ENCODE results near the gene ARHGEF2. TPM values are rescaled to one million over a fixed set of nuclear protein-coding genes. Genes with fewer than 3 reads are reported as not detected.

The ARHGEF2 gene
- total RNA-seq, 1 donor from 2014 or later, result 111 TPM

DNA sequence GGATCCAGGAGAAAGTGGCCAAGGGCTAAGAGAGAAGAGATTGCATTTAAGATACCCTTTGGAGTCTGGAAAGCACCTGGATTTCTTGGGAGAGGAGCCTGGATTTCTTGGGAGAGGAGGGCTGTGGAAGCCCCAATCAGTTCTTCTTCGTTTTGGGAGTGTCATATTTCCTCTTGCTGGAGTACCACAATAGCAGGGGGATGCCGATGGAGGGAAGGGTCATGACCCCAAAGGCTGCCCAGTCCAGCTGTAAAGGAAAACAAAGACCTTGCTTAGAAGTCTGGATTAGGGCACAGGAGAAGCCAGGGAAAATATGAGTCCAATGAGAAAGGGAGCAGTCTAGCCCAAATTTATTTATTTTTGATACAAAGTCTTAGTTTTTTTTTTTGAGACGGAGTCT lies 31.1 kb upstream of the ARHGEF2 start:
- H3K36me3 Mint-ChIP-seq, result peaks cover 37% of the 10 kb centered on the region
- no peaks in the 10 kb centered on the region for H3K27me3 Mint-ChIP-seq (ENCODE audit: low read depth)
- TF ChIP-seq, protein P1, sequence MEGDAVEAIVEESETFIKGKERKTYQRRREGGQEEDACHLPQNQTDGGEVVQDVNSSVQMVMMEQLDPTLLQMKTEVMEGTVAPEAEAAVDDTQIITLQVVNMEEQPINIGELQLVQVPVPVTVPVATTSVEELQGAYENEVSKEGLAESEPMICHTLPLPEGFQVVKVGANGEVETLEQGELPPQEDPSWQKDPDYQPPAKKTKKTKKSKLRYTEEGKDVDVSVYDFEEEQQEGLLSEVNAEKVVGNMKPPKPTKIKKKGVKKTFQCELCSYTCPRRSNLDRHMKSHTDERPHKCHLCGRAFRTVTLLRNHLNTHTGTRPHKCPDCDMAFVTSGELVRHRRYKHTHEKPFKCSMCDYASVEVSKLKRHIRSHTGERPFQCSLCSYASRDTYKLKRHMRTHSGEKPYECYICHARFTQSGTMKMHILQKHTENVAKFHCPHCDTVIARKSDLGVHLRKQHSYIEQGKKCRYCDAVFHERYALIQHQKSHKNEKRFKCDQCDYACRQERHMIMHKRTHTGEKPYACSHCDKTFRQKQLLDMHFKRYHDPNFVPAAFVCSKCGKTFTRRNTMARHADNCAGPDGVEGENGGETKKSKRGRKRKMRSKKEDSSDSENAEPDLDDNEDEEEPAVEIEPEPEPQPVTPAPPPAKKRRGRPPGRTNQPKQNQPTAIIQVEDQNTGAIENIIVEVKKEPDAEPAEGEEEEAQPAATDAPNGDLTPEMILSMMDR (IDR thresholded peaks at IDR 0.05; ENCODE audit: unreplicated experiment), result no peak
- H3K9me3 Mint-ChIP-seq, result no peaks in the 10 kb centered on the region
- H3K4me3 Mint-ChIP-seq, result no peak overlapping the region
- no peak for DNase-seq (ENCODE audit: low spot score in 2 of 2, unreplicated experiment in 2 of 2)
- peak overlapping the region; percentile 96 for H3K27ac Mint-ChIP-seq
- peaks cover 31% of the 10 kb centered on the region for H3K4me1 Mint-ChIP-seq

DNA sequence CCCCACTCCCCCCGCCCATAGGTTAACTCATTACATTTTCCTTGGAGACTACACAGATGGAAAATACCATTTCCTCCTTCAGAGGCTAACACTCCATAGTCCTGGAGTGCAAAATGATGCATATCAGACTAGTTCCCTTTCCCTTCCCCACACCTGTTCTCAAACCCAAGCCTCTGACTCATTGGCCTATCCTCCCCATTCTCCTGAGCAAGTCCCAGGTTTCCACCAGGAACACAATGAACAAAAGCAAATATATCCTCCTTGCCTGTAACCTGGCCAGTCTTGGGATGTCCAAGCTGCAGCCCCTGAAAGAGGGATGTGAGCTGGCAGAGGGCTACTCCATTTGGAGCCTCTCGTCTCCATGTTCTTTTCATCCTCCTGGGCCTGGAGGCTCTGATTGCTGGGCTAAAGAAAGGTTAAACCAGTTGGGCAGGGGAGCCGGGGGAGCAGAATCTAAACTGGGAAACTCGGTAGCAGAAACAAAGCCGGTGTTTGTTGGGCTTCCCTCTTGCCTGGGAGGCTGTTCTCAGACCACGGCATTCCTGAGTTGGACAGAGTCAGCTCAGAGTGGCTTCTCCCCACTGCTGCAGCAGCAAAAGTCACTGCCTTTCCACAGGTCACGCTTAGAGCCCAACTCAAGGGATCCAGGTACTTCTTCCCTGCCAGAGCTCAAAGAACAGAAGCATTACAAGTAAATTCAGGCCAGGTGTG lies 28.5 kb upstream of the ARHGEF2 start:
- Mint-ChIP-seq H3K36me3 (peaks cover 26% of the 10 kb centered on the region), H3K4me1 (peaks cover 31% of the 10 kb centered on the region), H3K27ac (peak overlapping the region; percentile 84), H3K27me3 (ENCODE audit: low read depth) (no peaks in the 10 kb centered on the region), H3K9me3 (no peaks in the 10 kb centered on the region), H3K4me3 (no peak overlapping the region)
- no peak for DNase-seq (ENCODE audit: low spot score in 2 of 2, unreplicated experiment in 2 of 2)
- TF ChIP-seq, protein P1 (IDR thresholded peaks at IDR 0.05; ENCODE audit: unreplicated experiment), result no peak

DNA sequence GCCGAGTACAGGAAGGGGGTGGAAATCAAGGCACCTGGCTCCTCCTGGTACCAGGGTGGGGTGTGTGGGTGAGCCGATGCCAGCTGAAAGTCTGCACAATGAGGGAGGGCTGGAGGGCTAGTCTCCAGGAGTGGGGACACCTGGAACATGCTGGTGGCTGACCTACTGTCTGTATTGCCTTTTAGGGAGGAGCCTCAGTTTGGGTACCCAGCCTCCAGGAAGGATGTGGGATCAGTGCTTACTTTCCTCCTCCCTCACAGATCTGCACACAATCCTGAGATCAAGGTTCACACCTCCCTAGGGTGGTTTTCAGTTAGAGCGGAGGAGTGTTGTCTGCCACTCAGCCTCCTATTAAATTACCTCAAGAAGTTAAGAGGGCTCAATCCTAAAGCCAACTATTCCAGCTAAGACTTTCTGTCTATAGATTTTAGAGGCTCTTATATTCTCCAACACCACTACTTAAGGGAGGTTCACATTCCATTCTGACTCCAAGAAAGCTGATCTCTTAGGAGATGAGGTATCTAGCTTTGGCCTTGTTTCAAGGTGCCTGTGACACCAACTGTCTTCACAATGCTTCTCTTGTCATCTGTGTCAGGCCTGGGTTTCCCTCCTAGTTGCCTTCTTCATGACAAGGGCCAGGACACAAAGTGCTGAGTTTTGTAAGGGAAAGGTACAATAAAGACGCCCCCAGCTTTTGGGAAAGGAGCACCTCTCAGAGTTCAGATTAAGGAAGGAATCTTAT lies 26.7 kb upstream of the ARHGEF2 start:
- no peak for DNase-seq (ENCODE audit: low spot score in 2 of 2, unreplicated experiment in 2 of 2)
- H3K9me3 Mint-ChIP-seq, result no peaks in the 10 kb centered on the region
- H3K27ac Mint-ChIP-seq, result peak overlapping the region; percentile 93
- no peak overlapping the region for H3K4me3 Mint-ChIP-seq
- H3K4me1 Mint-ChIP-seq, result peaks cover 41% of the 10 kb centered on the region
- peaks cover 11% of the 10 kb centered on the region for H3K36me3 Mint-ChIP-seq
- TF ChIP-seq, protein P1 (IDR thresholded peaks at IDR 0.05; ENCODE audit: unreplicated experiment), result no peak
- no peaks in the 10 kb centered on the region for H3K27me3 Mint-ChIP-seq (ENCODE audit: low read depth)

DNA sequence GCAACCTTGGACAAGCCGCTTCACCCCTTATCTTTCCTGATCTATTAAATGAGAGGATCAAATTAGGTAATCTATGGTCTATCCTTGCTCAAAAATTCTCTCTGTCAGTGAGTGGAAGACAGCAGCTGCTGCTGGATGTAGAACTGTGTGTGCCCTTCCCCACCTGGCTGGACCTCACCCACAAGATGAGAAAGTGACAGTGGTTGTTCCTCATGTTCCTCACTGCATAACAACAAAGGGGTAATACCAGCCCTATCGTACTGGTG lies 25.5 kb upstream of the ARHGEF2 start:
- Mint-ChIP-seq H3K4me3 (no peak overlapping the region), H3K27ac (peak overlapping the region; percentile 23), H3K27me3 (ENCODE audit: low read depth) (no peaks in the 10 kb centered on the region), H3K9me3 (no peaks in the 10 kb centered on the region), H3K4me1 (peaks cover 34% of the 10 kb centered on the region), H3K36me3 (peaks cover 5% of the 10 kb centered on the region)
- DNase-seq (ENCODE audit: low spot score in 2 of 2, unreplicated experiment in 2 of 2), result no peak
- TF ChIP-seq, protein P1 (IDR thresholded peaks at IDR 0.05; ENCODE audit: unreplicated experiment), result no peak

DNA sequence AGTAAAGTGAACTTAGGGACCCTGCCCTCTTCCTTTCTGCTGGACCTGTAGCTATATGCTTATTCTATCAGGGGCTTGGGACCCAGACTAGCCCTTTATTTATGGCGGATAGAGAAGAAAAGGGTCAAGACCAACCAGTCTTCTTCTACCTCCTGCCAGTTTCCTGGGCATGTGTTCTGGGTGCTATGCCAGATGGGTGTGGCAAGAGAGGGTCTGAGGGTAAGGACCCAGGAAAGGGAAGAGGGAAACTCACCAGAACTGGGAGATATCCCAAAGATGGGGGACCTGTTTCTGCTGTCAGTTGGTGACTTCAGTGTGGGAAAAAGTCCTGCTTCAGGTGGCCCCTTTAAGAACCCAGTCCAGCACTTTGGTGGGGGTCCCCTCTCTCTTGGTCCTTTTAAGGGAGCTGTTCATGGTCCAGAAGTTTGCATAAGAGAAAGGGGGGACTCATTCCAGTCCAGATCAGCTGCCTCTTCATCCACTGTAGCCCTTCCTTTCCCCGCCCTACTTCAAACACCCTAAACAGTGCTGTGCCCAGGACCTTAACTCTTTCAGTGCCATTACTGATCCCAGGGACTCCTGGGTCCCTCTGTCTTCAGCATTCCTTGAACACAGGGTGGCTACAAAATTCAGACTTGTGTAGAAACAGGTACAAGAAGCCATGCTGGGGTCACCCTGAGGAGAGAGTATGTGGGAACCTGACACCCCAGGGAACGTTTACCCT lies 24.0 kb upstream of the ARHGEF2 start:
- Mint-ChIP-seq H3K36me3 (no peaks in the 10 kb centered on the region), H3K27me3 (ENCODE audit: low read depth) (no peaks in the 10 kb centered on the region), H3K4me1 (peaks cover 28% of the 10 kb centered on the region), H3K27ac (no peak overlapping the region), H3K9me3 (no peaks in the 10 kb centered on the region), H3K4me3 (no peak overlapping the region)
- DNase-seq (ENCODE audit: low spot score in 2 of 2, unreplicated experiment in 2 of 2), result no peak
- TF ChIP-seq, protein P1 (IDR thresholded peaks at IDR 0.05; ENCODE audit: unreplicated experiment), result no peak
